ENCODE results near the gene FRMD8.

Gene FRMD8

DNA sequence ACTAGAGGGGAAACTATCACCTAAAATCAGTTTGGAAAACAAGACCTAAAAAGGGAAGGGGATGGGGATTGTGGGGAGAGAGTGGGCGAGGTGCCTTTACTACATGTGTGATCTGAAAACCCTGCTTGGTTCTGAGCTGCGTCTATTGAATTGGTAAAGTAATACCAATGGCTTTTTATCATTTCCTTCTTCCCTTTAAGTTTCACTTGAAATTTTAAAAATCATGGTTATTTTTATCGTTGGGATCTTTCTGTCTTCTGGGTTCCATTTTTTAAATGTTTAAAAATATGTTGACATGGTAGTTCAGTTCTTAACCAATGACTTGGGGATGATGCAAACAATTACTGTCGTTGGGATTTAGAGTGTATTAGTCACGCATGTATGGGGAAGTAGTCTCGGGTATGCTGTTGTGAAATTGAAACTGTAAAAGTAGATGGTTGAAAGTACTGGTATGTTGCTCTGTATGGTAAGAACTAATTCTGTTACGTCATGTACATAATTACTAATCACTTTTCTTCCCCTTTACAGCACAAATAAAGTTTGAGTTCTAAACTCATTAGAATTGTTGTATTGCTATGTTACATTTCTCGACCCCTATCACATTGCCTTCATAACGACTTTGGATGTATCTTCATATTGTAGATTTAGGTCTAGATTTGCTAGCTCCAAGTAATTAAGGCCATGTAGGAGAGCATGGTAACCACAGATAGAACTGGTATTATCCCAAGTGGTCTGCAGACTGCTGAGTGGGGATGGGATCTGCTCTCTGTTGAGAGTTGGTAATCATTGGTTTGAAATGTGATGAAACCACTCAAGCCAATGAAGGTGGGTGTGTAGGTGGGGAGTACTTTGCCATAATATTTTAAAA, 39.8 kb downstream of the FRMD8 start:
- no peak for DNase-seq

DNA sequence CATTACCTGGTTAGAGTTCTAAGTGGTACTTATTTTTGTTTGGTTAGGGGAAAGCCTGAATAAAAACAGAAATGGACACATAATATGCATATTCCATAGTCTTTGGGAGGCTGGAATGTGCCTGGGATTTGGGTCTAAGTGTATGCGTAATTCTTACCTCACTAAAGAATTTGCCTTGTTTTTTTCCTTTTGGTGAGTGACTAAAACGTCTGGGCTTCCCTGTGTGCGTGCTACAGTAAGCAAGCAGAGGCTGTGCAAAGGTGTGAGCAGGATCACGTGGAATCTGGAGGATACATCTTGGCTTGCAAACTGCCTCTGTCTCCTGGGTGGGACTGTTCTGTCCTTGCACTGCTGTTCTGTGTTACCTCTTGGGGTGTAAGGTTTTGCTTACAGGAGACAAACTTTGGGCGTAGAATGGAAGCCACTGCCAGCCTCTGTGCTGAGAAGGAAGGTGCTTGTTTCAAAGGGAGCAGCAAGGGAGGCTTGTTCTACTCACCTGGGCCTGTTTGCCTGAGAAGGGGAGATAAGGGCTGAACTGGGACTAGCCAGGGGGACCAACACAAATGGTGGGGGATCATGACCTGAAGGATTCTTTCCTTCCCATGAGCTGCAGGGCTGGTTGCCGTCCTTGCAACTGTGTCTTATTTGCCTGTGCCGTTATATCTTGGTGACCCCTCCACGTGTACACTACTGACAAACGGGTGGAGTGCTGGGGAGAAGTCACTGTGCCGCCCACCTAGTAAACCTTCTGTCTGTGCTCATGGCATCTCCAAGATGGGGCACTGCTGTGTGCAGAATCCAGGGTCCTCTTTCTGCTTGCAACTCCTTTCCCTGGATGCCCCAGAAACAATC, 40.6 kb downstream of the FRMD8 start:
- no peak for DNase-seq

DNA sequence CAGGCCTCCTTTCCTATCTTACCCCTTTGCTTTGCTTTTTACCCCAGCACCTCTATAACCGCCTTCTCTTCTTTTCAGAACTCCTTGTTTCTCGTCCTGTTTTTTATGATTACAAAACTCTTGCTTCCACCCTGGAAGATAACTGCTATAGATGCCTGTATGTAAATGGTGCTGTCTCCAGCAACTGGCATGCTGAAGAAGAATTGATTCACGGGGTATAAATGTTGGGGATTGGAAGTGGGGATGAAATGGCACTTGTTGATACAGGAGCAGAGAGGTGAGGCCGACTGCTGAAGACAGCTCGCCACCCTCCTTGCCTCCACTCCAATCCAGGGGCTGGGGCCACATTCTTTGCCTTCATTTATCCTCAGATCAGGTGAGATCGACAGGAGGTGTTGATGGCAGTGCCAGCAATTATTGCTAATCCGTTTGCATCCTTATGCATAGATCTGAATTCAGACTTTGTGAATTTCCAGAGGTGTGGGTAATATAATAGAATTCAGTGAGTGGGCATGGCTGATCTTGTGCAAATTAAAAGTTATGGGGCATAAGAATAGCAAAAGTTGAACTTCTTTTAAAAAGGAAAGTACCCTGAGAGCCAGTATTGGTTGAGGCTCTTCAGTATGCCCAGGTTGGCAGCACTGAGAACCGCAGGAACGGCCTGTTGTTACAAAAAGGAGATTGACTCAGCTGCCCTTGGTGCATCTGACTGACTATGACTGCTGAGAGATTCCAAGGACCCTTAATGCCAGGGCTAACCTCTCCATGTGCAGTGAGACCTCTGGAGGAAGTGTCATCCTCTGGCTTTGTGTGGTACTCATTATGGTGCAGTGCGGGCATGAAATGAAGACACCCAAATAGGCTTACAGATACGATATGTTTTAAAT, 41.5 kb downstream of the FRMD8 start:
- no peak for DNase-seq

DNA sequence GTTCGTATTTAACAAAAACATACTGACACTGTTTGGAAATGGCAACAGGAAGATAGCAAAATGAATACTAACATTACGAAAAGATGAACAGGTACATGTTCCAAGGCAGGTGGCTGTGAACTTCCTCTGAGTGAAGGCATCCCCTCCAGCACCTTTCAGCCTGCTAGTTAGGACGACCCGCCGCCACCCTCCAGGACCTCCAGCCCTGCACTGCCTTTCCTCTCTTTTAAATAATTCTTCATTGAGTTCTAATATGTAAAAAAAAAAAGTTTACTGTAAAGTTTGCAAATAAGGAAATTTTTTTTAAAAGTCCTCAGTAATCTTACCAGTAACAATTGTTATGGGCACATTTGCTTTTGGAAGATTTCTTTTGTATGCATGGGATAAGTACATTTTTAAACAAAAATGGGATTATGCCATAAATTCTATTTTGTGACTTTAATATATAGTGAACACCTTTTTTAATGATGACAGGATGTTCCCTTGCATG, 42.2 kb downstream of the FRMD8 start:
- DNase-seq: no peak

DNA sequence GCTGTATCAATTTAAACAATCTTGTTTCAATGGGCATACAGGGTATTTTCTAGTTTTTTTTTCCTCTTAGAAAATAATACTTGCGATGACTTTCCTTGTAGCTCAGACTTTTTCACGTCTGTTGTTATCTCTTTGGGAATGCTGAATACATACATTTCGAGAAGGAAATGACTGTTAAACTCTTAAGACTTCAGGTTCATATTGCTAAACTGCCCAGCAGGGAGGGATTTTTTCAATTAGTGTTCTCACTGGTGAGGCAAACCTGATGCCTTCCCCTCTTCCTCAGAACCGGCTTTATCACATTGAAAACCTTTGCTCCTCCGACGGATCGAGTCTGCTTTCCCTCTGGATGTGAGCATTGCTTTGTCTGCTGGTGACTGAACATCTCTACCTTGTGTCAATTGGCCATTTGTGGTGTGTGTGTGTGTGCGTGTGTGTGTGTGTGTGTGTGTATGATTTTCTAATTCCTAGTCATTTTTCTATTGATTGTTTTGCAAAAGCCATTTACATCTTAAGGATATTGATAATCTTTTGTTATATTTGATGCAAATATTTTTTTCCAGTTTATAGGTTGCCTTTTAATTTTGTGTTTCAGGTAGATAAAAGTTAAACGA, 42.7 kb downstream of the FRMD8 start:
- DNase-seq: no peak

DNA sequence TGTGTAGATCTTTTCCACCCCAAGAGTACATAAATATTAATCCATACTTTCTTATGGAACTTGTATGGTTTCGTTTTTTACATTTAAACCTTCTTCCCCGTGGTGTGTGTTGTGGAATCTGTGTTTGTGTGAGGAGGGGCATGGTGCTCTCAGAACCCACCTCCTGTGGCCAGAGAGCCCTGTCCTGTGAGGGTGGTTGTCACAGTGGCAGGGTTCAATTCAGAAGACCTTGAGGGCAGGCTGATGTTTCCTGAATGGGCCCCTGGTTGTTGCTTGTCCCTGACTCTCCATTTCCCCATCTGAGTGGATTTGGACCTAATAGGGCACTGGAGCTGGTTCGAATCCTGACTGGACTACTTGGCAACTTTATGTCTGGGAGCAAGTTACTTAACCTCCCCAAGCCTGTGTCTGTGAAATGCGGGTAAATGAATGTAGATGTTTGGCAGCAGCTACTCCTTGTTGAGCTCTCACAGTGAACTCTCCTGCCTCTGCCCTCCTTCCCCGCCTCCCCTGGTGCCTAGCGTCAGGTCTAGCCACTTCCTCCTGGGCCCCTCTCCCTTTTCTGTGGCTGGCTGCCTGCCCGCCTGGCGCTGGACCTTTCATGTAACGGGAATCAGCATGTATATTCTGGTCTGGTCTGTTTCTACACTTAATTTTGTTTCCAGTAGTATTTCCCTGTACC, 43.4 kb downstream of the FRMD8 start:
- no peak for DNase-seq

DNA sequence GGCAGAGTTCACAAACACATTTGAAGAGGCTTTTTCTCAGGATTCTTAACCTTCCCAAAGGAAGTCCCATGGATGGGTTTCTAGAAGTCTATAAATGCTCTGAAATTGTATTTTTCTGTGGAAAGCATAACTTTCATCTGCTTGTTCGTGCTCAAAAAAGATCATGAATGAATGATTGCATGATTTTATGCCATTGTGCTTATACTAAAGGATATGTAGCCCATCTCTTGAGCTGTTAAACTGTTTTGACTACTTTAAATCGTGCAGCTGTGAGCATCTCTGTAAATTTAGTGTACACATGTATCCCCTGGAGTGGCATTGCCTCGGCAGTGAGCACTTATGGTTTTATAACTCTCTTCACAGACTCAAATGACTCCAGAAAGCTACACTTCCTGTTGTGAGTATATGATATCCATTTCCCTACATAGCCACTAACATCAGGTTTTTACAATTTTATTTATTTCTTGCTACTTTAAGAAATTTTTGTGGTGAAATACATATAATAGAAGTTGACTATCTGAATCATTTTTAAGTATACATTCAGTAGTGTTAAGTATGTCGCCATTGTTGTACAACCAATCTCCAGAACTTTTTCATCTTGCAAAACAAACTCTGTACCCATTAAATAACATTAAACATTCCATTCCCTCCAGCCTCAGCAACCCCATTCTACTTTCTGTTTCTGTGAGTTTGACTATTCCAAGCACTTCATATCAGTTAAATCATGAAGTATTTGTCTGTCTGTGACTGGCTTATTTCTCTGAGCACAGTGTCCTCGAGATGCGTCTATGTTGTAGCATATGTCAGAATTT, 44.2 kb downstream of the FRMD8 start:
- DNase-seq: no peak

DNA sequence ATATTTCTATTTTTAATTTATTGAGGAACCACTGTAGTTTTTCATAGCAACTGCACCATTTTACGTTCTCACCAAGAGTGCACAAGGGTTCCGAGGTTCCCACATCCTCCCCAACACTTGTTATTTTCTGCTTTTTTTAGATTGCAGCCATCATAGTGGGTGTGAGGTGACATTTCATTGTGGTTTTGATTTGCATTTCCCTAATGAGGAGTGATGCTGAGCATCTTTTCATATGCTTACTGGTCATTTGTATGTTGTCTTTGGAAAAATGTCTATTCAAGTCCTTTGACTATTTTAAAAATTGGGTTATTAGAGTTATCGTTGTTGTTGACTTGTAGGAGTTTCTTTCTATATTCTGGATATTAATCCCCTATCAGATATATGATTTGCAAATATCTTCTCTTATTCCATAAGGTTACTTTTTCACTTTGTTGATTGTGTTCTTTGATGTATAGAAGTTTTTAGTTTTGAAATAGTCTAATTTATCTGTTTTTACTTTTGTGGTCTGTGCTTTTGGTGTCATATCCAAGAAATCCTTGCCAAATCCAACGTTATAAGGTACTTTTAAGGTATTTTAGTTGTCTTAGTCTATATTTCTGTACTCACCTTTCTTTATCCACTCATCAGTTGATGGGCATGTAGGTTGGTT, 45.1 kb downstream of the FRMD8 start:
- DNase-seq: no peak

DNA sequence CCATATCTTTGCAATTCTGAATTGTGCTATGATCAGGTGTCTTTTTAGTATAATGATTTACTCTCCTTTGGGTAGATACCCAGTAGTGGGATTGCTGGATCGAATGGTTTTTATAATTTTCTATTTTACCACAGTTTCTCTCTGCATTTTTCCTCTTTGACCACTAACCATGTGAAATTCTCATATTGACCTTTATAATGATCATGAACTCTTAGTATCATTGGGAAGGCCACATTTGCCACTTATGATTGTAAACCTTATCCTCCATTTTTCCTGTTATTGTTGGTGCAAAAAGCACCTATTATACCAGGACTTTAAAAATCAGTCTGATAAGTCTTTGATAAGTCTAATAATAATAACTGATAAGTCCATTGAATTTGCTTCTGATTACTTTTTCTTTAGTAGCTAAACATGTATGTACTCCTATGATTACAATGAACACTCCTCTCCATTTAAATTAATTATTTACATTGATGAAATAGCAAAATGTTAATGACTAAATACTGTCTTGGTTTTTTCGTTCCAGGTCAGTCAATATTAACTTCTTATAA, 45.7 kb downstream of the FRMD8 start:
- no peak for DNase-seq

DNA sequence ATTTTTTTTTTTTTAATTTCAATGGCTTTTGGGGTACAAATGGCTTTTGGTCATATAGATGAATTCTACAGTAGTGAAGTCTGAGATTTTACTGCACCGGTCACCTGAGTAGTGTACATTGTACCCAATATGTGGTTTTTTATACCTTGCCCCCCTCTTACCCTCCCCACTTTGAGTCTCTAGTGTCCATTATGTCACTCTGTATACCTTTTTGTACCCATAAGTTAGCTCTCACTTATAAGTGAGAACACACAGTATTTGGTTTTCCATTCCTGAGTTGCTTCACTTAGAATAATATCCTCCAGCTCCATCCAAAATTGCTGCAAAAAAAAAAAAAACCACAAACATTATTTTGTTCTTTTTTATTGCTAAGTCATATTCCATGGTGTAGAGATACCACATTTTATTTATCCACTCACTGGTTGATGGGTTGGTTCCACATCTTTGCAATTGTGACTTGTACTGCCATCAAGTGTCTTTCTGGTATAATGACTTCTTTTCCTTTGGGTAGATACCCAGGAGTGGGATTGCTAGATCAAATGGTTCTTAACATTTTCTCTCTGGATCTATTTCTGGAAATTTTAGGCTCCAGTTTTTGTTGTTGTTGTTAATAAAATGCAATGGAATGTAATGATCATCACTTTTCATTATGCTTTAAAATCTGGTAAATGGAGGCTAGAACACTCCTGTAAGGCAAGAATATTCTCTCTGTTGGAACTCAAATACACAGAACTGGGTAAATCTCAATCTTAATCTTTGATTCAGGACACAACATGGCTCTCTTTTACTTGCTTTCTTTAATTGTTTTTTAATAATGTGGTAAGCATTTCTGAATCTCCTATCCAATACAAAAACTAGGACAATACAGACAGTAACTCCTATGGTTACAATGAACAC, 46.5 kb downstream of the FRMD8 start:
- DNase-seq: no peak

DNA sequence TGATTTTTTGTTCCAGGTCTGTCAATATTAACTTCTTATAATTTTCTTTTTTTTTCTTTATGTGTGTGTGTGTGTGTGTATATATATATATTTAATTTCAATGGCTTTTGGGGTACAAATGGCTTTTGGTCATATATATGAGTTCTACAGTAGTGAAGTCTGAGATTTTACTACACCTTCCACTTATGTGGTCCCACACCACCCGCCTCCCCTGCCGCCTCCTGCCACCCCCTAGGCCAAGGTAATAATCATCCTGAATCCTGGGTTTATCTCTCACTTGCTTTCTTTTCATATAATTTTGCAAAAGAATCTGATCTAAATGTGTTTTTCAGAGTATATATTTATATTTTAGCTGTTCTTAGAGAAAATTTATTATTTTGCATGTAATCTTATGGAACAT, 47.2 kb downstream of the FRMD8 start:
- DNase-seq: no peak

DNA sequence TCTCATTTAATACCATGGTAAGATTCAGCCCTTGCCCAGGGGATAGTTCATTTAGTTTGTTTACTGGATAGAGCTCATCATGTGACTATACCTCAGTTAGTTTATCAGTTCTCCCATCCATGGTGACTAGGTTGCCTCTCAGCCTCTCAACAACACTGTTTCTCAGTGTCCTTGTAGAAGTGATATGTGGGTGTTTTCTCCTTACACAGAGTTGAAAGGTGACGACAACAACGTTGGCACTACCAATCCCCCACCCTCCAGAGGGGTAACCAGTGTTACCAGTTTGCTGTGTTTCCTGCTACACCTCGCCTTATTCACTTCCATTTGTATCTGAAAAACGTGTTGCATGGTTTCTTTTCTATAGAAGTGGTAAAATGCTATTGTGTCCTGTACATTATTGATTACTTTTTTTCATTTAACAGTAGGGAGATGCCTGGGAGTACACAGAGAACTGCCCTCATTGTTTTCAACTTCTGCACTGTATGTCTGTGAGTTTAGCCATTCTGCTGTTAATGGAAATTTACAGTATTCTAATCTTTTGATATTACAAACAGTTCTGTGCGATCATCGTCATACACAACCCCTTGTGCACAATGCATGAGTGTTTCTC, 47.7 kb downstream of the FRMD8 start:
- no peak for DNase-seq

DNA sequence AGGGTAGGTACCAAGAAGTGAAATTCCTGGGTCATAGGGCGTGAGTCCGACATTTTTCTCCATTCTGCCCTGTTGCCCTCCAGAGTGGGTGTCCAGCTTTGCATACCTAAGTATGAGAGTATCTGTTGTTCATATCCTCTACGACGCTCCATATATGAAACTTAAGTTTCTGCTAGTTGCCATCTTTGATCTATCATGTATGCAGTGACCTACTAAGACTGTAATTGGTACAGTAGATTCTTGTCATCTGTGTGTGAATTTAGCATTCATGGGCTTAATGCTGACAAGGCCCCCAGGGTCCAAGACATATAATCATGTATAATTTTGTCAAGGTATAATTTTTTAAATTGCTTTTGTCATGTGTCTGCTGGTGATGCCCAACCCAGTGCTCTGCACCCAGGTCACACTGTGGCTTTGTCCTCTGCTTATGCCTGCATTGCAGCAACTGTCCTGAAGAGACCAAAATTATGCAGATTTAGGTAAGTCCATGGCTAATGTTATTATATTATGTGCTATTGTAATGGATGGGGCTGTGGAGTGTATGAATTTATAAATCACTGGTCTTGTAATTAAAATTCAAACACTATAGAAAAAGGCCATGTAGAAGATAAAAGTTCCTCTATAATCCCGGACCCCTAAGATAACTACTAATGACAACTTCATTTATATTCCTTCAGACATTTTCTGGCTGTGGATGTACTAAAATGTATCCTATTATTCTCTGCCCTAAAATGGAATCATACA, 48.4 kb downstream of the FRMD8 start:
- no peak for DNase-seq

DNA sequence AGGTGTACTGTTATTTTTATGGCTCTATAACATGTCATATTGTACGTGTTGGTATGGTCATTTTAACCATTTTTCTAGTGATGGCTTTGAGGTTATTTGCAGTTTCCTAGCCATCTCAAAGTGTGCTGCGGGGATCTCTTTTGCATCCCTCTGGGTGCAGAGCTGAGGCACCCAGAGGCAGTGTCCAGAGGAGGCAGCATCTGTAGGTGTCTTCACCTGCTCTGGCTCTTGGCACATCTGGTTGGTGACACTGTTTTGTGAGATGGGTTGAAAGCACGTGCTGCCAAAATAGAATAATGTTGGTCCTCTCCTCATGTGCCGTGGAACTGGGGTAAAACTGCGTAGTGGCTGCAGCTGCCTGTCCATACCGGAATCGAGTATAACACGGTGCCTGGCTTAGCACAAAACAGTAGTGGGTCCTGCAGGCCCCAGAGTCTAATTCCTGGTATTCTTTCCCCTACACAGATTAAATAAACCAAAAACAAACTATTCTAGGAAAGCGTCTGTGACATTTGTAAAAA, 49.0 kb downstream of the FRMD8 start:
- DNase-seq: no peak

DNA sequence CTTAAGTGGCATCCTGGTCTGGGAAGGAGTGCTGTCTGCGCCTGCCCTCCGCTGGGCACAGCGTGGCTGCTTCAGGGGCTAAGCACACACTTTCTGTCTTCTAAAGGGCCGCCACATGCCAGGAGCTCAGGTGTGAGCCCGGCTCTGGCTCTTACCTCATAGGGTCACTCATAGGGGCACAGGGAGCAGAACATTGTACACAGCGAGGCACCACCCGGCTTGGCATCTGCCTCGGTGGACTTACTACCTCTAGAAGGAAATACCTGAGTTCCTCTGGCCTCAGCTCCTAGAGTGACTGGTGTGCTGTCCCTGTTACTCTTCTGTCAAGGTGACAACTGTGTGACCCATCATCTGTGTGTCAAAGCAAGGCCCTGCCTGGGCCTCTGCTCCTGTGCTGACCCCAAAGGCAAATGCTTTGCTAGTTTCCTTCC, 49.6 kb downstream of the FRMD8 start:
- no peak for DNase-seq

DNA sequence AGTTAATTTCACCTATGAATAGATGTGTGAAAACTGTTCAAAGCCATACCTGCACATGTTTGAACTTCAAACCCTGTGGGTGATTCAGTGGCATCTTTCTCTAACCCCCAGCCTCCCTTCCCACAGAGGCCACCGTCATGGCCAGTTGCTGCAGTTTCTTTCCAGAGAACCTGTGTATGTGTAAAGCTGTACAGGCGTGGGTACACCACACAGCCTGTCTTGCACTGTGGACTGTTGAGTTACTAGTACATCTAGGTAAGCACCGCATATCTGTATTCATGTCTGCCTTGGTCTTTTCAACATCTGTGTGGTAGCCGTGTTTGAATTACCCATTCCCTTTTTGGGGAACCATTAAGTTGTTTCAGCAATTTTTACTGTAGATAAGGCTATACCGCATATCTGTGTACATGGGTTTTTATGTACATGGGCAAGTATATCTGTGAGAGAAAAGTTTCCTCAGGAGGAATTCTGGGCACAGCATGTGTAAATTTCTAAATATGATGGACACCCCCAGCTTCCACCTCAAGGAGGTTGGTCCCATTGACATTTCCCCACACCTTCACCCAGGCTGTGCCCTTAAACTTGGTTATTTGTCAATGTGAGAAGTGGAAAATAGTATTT, 50.1 kb downstream of the FRMD8 start:
- no peak for DNase-seq

Measured in NCI-H187 treated with DMSO at 0.1 percent for 48 hours (cell line).